HepG2 (cell line): ENCODE data around the gene ID4. TPM values are rescaled to one million over a fixed set of nuclear protein-coding genes. Genes with fewer than 3 reads are reported as not detected.
A peak's percentile ranks its signal among the peaks of the same experiment; 100 is the strongest.

Experiments used
- ATF7 ChIP-seq, 2 experiments: fragments of 450-650 bp in 1 of 2; sonication (generic) in 1 of 2; formaldehyde crosslinking in 1 of 2; IDR thresholded peaks; 2 replicates each; pipeline versions ENCODE4 v1.4.0 to v1.6.1; 2016 to 2020; ENCODE audit warnings: antibody characterized with exemption in 1 of 2, mild to moderate bottlenecking in 1 of 2, missing genetic modification reagents in 1 of 2
- CC2D1A ChIP-seq: sonication (generic); formaldehyde crosslinking; IDR thresholded peaks from 2 replicates; pipeline ENCODE4 v1.8.1; 2023; ENCODE audit warnings: mild to moderate bottlenecking, missing genetic modification reagents
- CREB1 ChIP-seq, 2 experiments: fragments of 450-650 bp in 1 of 2; IDR thresholded peaks; 2 replicates each; pipeline ENCODE4 v1.6.1; 2016 to 2017; ENCODE audit warnings: control low read depth in 1 of 2, mild to moderate bottlenecking in 1 of 2, missing compliant biosample characterization in 1 of 2, missing genetic modification characterization in 1 of 2
- FLYWCH1 ChIP-seq: sonication (generic); formaldehyde crosslinking; IDR thresholded peaks from 2 replicates; pipeline ENCODE4 v1.8.1; 2023; ENCODE audit warnings: mild to moderate bottlenecking, missing genetic modification reagents
- FOXA1 ChIP-seq, 2 experiments: fragments of 450-650 bp in 1 of 2; sonication (generic) in 1 of 2; formaldehyde crosslinking in 1 of 2; IDR thresholded peaks; 2 replicates each; pipeline versions ENCODE4 v1.4.0 to v1.6.1; 2016 to 2020; ENCODE audit warnings: missing genetic modification reagents in 1 of 2
- GMEB1 ChIP-seq: sonication (generic); formaldehyde crosslinking; IDR thresholded peaks from 2 replicates; pipeline ENCODE4 v1.5.1; 2020; ENCODE audit warnings: missing genetic modification reagents, mild to moderate bottlenecking, borderline replicate concordance
- HNF4G ChIP-seq, 2 experiments: sonication (generic) in 1 of 2; formaldehyde crosslinking in 1 of 2; IDR thresholded peaks; 2 replicates each; pipeline versions ENCODE4 v1.4.0 to v1.6.1; 2011 to 2020; ENCODE audit warnings: borderline replicate concordance in 2 of 2, low read depth in 2 of 2, mild to moderate bottlenecking in 2 of 2, low read length in 1 of 2, missing genetic modification reagents in 1 of 2, moderate library complexity in 1 of 2
- JUNB ChIP-seq: sonication (generic); formaldehyde crosslinking; IDR thresholded peaks from 2 replicates; pipeline ENCODE4 v1.8.0; 2022; ENCODE audit warnings: missing genetic modification reagents, mild to moderate bottlenecking, borderline replicate concordance
- KLF15 ChIP-seq: sonication (generic); formaldehyde crosslinking; IDR thresholded peaks from 2 replicates; pipeline ENCODE4 v1.8.1; 2023; ENCODE audit warnings: borderline replicate concordance, mild to moderate bottlenecking, inconsistent platforms, missing genetic modification reagents, mixed read lengths
- NR2F2 ChIP-seq: IDR thresholded peaks from 2 replicates; pipeline ENCODE4 v1.6.1; 2012; ENCODE audit warnings: low read depth, inconsistent platforms, borderline replicate concordance
- RAD51 ChIP-seq: fragments of 450-650 bp; IDR thresholded peaks from 2 replicates; pipeline ENCODE4 v1.6.1; 2016; ENCODE audit warnings: borderline replicate concordance
- SP2 ChIP-seq: sonication (generic); formaldehyde crosslinking; IDR thresholded peaks from 2 replicates; pipeline ENCODE4 v1.5.1; 2020; ENCODE audit warnings: mild to moderate bottlenecking, missing genetic modification reagents
- ZBTB25 ChIP-seq: IDR thresholded peaks from 2 replicates; pipeline ENCODE4 v1.6.1; 2018; ENCODE audit warnings: missing genetic modification reagents
- ZNF10 ChIP-seq: sonication (generic); formaldehyde crosslinking; IDR thresholded peaks from 2 replicates; pipeline ENCODE4 v1.4.0; 2020; ENCODE audit warnings: mild to moderate bottlenecking, low read depth, missing genetic modification reagents, borderline replicate concordance
- ZNF382 ChIP-seq: sonication (generic); formaldehyde crosslinking; IDR thresholded peaks from 2 replicates; pipeline ENCODE4 v1.5.0; 2020; ENCODE audit warnings: missing genetic modification reagents, mild to moderate bottlenecking, borderline replicate concordance
- ZNF530 ChIP-seq: sonication (generic); formaldehyde crosslinking; IDR thresholded peaks from 2 replicates; pipeline ENCODE4 v1.5.0; 2020; ENCODE audit warnings: low read depth, mild to moderate bottlenecking, missing genetic modification reagents
- ZNF703 ChIP-seq: sonication (generic); formaldehyde crosslinking; IDR thresholded peaks from 2 replicates; pipeline ENCODE4 v1.5.1; 2020; ENCODE audit warnings: missing genetic modification reagents, mild to moderate bottlenecking, moderate library complexity, borderline replicate concordance
- ZNF782 ChIP-seq: sonication (generic); formaldehyde crosslinking; IDR thresholded peaks from 2 replicates; pipeline ENCODE4 v1.4.0; 2020; ENCODE audit warnings: missing genetic modification reagents, mild to moderate bottlenecking, borderline replicate concordance
- polyA plus RNA-seq, 8 experiments: library from polyadenylated mRNA; depleted of rRNA in 3 of 8; stranded (reverse) in 7 of 8; unstranded in 1 of 8; fragments of >200 nt; fragmentation: Illumina TruSeq in 4 of 8; extraction: Trizol in 4 of 8; gene quantifications; 2 replicates each; pipeline versions ENCODE4 v1.2.1 to v1.2.3, GENCODE V29; 2011 to 2016; ENCODE audit warnings: low read depth in 4 of 8, missing spikeins in 1 of 8, mixed read lengths in 1 of 8; ENCODE audit not compliant: insufficient read depth in 1 of 8
- total RNA-seq, 5 experiments: library from RNA; depleted of rRNA; stranded (reverse); fragments of >200 nt; fragmentation: Illumina TruSeq; extraction: Trizol; gene quantifications; 2 replicates each; pipeline ENCODE4 v1.2.3, GENCODE V29; 2016; ENCODE audit warnings: low read depth in 1 of 5
- TF ChIP-seq, protein P1 (sequence below): sonication (generic); formaldehyde crosslinking; IDR thresholded peaks from 2 replicates; pipeline ENCODE4 v1.5.1; 2020; ENCODE audit warnings: missing genetic modification reagents, mild to moderate bottlenecking, borderline replicate concordance
- TF ChIP-seq, protein P2 (sequence below): IDR thresholded peaks from 2 replicates; pipeline ENCODE4 v1.6.1; 2016; ENCODE audit warnings: mild to moderate bottlenecking

ID4 gene
- total and polyA plus RNA-seq, 2 of the 13 experiments (the other 11 are each of a cell fraction or from before 2014, with no cell fraction given), result 0.20 to 0.44 TPM

DNA sequence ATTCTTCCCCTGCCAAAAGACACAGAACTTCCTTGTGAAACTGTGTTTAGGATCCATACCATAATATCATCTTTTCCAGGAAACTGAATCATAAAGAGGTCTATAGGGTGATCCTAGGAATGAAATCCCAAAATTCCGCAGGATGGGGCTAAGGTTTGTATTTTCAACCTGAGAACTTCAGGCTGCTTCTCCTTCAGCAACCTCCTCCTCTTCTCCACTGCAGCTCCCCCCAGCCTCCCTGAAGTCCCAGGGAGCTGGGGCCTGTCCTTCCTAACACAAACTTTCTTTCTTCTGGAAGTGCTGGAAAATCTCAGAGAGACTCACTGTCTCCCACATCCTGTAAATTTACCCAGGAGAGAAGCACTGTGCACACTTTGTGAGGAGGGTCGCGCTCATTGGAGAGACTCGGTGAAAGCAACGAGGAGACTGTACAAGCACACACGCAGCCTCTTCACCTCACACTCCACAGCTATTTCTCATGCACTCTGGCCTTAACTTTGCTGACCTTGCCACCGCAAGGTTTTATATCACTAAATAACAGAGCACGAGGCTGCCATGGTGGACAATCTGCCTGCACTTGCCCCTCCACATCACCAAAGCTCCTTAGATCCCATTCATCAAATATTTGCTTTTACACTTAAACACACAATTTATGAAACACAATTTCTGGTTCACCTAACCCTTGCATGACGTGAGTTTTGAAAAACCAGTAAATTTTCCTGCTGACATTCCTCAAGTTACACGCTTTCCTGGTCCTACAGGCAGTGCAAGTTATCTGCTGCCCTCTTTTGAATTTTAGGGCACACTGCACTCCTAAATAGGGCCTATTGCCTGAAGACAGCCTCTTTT, 14.3 kb downstream of the ID4 start (continued):
- TF ChIP-seq, protein P1, sequence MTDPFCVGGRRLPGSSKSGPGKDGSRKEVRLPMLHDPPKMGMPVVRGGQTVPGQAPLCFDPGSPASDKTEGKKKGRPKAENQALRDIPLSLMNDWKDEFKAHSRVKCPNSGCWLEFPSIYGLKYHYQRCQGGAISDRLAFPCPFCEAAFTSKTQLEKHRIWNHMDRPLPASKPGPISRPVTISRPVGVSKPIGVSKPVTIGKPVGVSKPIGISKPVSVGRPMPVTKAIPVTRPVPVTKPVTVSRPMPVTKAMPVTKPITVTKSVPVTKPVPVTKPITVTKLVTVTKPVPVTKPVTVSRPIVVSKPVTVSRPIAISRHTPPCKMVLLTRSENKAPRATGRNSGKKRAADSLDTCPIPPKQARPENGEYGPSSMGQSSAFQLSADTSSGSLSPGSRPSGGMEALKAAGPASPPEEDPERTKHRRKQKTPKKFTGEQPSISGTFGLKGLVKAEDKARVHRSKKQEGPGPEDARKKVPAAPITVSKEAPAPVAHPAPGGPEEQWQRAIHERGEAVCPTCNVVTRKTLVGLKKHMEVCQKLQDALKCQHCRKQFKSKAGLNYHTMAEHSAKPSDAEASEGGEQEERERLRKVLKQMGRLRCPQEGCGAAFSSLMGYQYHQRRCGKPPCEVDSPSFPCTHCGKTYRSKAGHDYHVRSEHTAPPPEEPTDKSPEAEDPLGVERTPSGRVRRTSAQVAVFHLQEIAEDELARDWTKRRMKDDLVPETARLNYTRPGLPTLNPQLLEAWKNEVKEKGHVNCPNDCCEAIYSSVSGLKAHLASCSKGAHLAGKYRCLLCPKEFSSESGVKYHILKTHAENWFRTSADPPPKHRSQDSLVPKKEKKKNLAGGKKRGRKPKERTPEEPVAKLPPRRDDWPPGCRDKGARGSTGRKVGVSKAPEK (CRISPR knock-in tag), result 0 out of 2 replicates have a peak, but pooled peaks have one; percentile 41
- TF ChIP-seq CREB1 (IDR thresholded peaks at IDR 0.05), result no peak
- TF ChIP-seq CREB1 (CRISPR knock-in tag; IDR thresholded peaks at IDR 0.05), result no peak; the same call in 1 of the 2 replicates
- TF ChIP-seq ZNF10, result no peak
- TF ChIP-seq JUNB, result no peak
- TF ChIP-seq HNF4G (IDR thresholded peaks at IDR 0.05; ENCODE audit: borderline replicate concordance, low read depth, low read length), result no peak
- TF ChIP-seq HNF4G (CRISPR knock-in tag; IDR thresholded peaks at IDR 0.05; ENCODE audit: borderline replicate concordance, low read depth), result no peak
- no peak for TF ChIP-seq SP2 (CRISPR knock-in tag)
- TF ChIP-seq NR2F2, result no peak
- TF ChIP-seq RAD51, result no peak
- TF ChIP-seq GMEB1 (CRISPR knock-in tag), result 0 out of 2 replicates have a peak, but pooled peaks have one; percentile 28
- no peak for TF ChIP-seq ATF7 (IDR thresholded peaks at IDR 0.05)
- TF ChIP-seq ATF7 (CRISPR knock-in tag; IDR thresholded peaks at IDR 0.05), result no peak
- no peak for TF ChIP-seq ZNF382 (CRISPR knock-in tag)
- TF ChIP-seq FOXA1 (IDR thresholded peaks at IDR 0.05), result no peak
- TF ChIP-seq FOXA1 (CRISPR knock-in tag; IDR thresholded peaks at IDR 0.05), result 0 out of 2 replicates have a peak, but pooled peaks have one; percentile 20
- no peak for TF ChIP-seq ZNF530 (CRISPR knock-in tag)
- no peak for TF ChIP-seq CC2D1A
- TF ChIP-seq, protein P2, sequence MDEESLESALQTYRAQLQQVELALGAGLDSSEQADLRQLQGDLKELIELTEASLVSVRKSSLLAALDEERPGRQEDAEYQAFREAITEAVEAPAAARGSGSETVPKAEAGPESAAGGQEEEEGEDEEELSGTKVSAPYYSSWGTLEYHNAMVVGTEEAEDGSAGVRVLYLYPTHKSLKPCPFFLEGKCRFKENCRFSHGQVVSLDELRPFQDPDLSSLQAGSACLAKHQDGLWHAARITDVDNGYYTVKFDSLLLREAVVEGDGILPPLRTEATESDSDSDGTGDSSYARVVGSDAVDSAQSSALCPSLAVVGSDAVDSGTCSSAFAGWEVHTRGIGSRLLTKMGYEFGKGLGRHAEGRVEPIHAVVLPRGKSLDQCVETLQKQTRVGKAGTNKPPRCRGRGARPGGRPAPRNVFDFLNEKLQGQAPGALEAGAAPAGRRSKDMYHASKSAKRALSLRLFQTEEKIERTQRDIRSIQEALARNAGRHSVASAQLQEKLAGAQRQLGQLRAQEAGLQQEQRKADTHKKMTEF (CRISPR knock-in tag), result peak; percentile 42; the same call in 1 of the 2 replicates
- TF ChIP-seq ZNF782 (CRISPR knock-in tag), result no peak
- TF ChIP-seq ZBTB25 (CRISPR knock-in tag), result 0 out of 2 replicates have a peak, but pooled peaks have one; percentile 27
- no peak for TF ChIP-seq KLF15
- TF ChIP-seq ZNF703 (CRISPR knock-in tag), result no peak
- no peak for TF ChIP-seq FLYWCH1 (CRISPR knock-in tag)
